HEK293 (cell line): ENCODE data around the gene IRF8.

Experiments
- CTCF ChIA-PET: fragments of 350-600 bp; formaldehyde crosslinking; extraction: SDS; loops from one replicate; lab custom pipeline; 2021; ENCODE audit warnings: antibody characterized with exemption; lab: Yijun Ruan, JAX
- POLR2A ChIA-PET: fragments of 300-600 bp; formaldehyde crosslinking; extraction: SDS; loops from one replicate; lab custom pipeline; 2020; ENCODE audit warnings: antibody characterized with exemption, inconsistent platforms; lab: Yijun Ruan, JAX
- H3K27ac ChIP-seq: fragments of 200-500 bp; sonication (Bioruptor generic); 2 replicates; pipeline ENCODE4 v1.5.1; 2014; ENCODE audit warnings: low read depth, low read length, control low read depth, inconsistent platforms; ENCODE audit errors: extremely low read depth
- H3K36me3 ChIP-seq, 2 experiments: fragments of 200-500 bp in 1 of 2; sonication (Bioruptor generic) in 1 of 2; 1 replicate in 1 of 2; 2 replicates in 1 of 2; pipeline ENCODE4 v1.5.1; 2014 to 2017; ENCODE audit warnings: inconsistent platforms in 2 of 2, low read length in 2 of 2; ENCODE audit not compliant: control insufficient read depth in 2 of 2, insufficient read depth in 1 of 2
- H3K4me1 ChIP-seq: fragments of 200-500 bp; sonication (Bioruptor generic); 2 replicates; pipeline ENCODE4 v1.5.1; 2014; ENCODE audit warnings: mild to moderate bottlenecking, low read length, inconsistent platforms; ENCODE audit not compliant: control insufficient read depth, insufficient read depth
- H3K4me3 ChIP-seq: 2 replicates; pipeline ENCODE4 v1.5.1; 2011; ENCODE audit warnings: low read depth, mild to moderate bottlenecking, control low read depth, low read length, moderate library complexity
- H3K9me3 ChIP-seq: fragments of 200-500 bp; sonication (Bioruptor generic); 2 replicates; pipeline ENCODE4 v1.5.1; 2014; ENCODE audit warnings: low read depth, low read length, inconsistent platforms; ENCODE audit not compliant: control insufficient read depth, insufficient read depth
- AEBP2 ChIP-seq: fragments of 450-650 bp; formaldehyde crosslinking; IDR thresholded peaks from 2 replicates; pipeline ENCODE4 v1.5.1; 2016; ENCODE audit warnings: missing biosample characterization, missing genetic modification characterization, borderline replicate concordance
- HOXA7 ChIP-seq: sonication (generic); formaldehyde crosslinking; IDR thresholded peaks from 2 replicates; pipeline ENCODE4 v1.8.1; 2022; ENCODE audit warnings: missing genetic modification reagents, borderline replicate concordance
- KLF16 ChIP-seq: fragments of 450-650 bp; formaldehyde crosslinking; IDR thresholded peaks from 2 replicates; pipeline ENCODE4 v1.5.1; 2017; ENCODE audit warnings: missing biosample characterization, missing genetic modification characterization
- KLF8 ChIP-seq: fragments of 450-650 bp; formaldehyde crosslinking; IDR thresholded peaks from 2 replicates; pipeline ENCODE4 v1.5.1; 2016; ENCODE audit warnings: missing biosample characterization, missing genetic modification characterization
- RBAK ChIP-seq: fragments of 450-650 bp; formaldehyde crosslinking; IDR thresholded peaks from 2 replicates; pipeline ENCODE4 v1.5.1; 2016; ENCODE audit warnings: missing biosample characterization, missing genetic modification characterization
- REPIN1 ChIP-seq: fragments of 450-650 bp; formaldehyde crosslinking; IDR thresholded peaks from 2 replicates; pipeline ENCODE4 v1.5.1; 2017; ENCODE audit warnings: missing biosample characterization, missing genetic modification characterization, low read depth
- SP2 ChIP-seq: fragments of 450-650 bp; formaldehyde crosslinking; IDR thresholded peaks from 2 replicates; pipeline ENCODE4 v1.5.1; 2016; ENCODE audit warnings: missing biosample characterization, missing genetic modification characterization
- ZBTB21 ChIP-seq: fragments of 450-650 bp; formaldehyde crosslinking; IDR thresholded peaks from 2 replicates; pipeline ENCODE4 v1.5.1; 2017; ENCODE audit warnings: missing biosample characterization, missing genetic modification characterization
- ZFP69B ChIP-seq: fragments of 450-650 bp; formaldehyde crosslinking; IDR thresholded peaks from 2 replicates; pipeline ENCODE4 v1.5.1; 2016; ENCODE audit warnings: missing biosample characterization, missing genetic modification characterization
- ZNF121 ChIP-seq: fragments of 450-650 bp; formaldehyde crosslinking; IDR thresholded peaks from 2 replicates; pipeline ENCODE4 v1.5.1; 2016; ENCODE audit warnings: missing biosample characterization, missing genetic modification characterization
- ZNF23 ChIP-seq: fragments of 450-650 bp; formaldehyde crosslinking; IDR thresholded peaks from 2 replicates; pipeline ENCODE4 v1.5.1; 2016; ENCODE audit warnings: missing biosample characterization, missing genetic modification characterization, borderline replicate concordance
- ZNF292 ChIP-seq: fragments of 450-650 bp; formaldehyde crosslinking; IDR thresholded peaks from 2 replicates; pipeline ENCODE4 v1.5.1; 2016; ENCODE audit warnings: low read depth, missing biosample characterization, missing genetic modification characterization, borderline replicate concordance
- ZNF350 ChIP-seq: fragments of 450-650 bp; formaldehyde crosslinking; IDR thresholded peaks from 2 replicates; pipeline ENCODE4 v1.5.0; 2017; ENCODE audit warnings: missing biosample characterization, mild to moderate bottlenecking, missing genetic modification characterization
- ZNF354C ChIP-seq: fragments of 450-650 bp; formaldehyde crosslinking; IDR thresholded peaks from 2 replicates; pipeline ENCODE4 v1.5.1; 2016; ENCODE audit warnings: missing biosample characterization, missing genetic modification characterization, low read depth, borderline replicate concordance
- ZNF514 ChIP-seq: fragments of 450-650 bp; formaldehyde crosslinking; IDR thresholded peaks from 2 replicates; pipeline ENCODE4 v1.5.1; 2016; ENCODE audit warnings: missing biosample characterization, missing genetic modification characterization
- ZNF521 ChIP-seq: fragments of 450-650 bp; formaldehyde crosslinking; IDR thresholded peaks from 2 replicates; pipeline ENCODE4 v1.5.1; 2017; ENCODE audit warnings: missing biosample characterization, mild to moderate bottlenecking, missing genetic modification characterization
- ZNF548 ChIP-seq: fragments of 450-650 bp; formaldehyde crosslinking; IDR thresholded peaks from 2 replicates; pipeline ENCODE4 v1.5.1; 2016; ENCODE audit warnings: missing biosample characterization, missing genetic modification characterization
- ZNF560 ChIP-seq: fragments of 450-650 bp; formaldehyde crosslinking; IDR thresholded peaks from 2 replicates; pipeline ENCODE4 v1.5.1; 2017; ENCODE audit warnings: missing biosample characterization, missing genetic modification characterization, borderline replicate concordance
- ZNF621 ChIP-seq: fragments of 450-650 bp; formaldehyde crosslinking; IDR thresholded peaks from 2 replicates; pipeline ENCODE4 v1.5.1; 2017; ENCODE audit warnings: missing biosample characterization, missing genetic modification characterization
- ZNF624 ChIP-seq: fragments of 450-650 bp; formaldehyde crosslinking; IDR thresholded peaks from 2 replicates; pipeline ENCODE4 v1.5.1; 2017; ENCODE audit warnings: missing biosample characterization, missing genetic modification characterization
- ZNF76 ChIP-seq: fragments of 450-650 bp; formaldehyde crosslinking; IDR thresholded peaks from 2 replicates; pipeline ENCODE4; 2016; ENCODE audit warnings: low read depth, missing biosample characterization, missing genetic modification characterization, borderline replicate concordance
- TF ChIP-seq, protein P1 (sequence below): fragments of 450-650 bp; formaldehyde crosslinking; IDR thresholded peaks from 2 replicates; pipeline ENCODE4 v1.5.1; 2016; ENCODE audit warnings: missing biosample characterization, missing genetic modification characterization

The IRF8 gene

GRCh38 chr16:85868495-85868894 lies 30.5 kb upstream of the IRF8 start:
- Histone ChIP-seq H3K4me1 (no peaks in the 10 kb centered on the region), H3K4me3 (no peak overlapping the region), H3K27ac (no peak overlapping the region), H3K9me3 (no peaks in the 10 kb centered on the region), H3K36me3 (no peaks in the 10 kb centered on the region)
- ChIA-PET POLR2A (no interaction called here), CTCF (no interaction called here)
- no peak for TF ChIP-seq ZNF23 (tag by site-specific recombination)
- TF ChIP-seq RBAK (tag by site-specific recombination), result no peak
- TF ChIP-seq ZNF621 (tag by site-specific recombination), result no peak
- TF ChIP-seq ZBTB21 (tag by site-specific recombination), result no peak
- TF ChIP-seq REPIN1 (tag by site-specific recombination), result no peak
- no peak for TF ChIP-seq ZNF514
- TF ChIP-seq, protein P1, sequence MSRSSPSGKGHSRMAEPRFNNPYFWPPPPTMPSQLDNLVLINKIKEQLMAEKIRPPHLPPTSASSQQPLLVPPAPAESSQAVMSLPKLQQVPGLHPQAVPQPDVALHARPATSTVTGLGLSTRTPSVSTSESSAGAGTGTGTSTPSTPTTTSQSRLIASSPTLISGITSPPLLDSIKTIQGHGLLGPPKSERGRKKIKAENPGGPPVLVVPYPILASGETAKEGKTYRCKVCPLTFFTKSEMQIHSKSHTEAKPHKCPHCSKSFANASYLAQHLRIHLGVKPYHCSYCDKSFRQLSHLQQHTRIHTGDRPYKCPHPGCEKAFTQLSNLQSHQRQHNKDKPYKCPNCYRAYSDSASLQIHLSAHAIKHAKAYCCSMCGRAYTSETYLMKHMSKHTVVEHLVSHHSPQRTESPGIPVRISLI (tag by site-specific recombination), result no peak
- no peak for TF ChIP-seq ZNF292 (tag by site-specific recombination)
- TF ChIP-seq HOXA7 (CRISPR knock-in tag), result no peak
- TF ChIP-seq ZNF548 (tag by site-specific recombination), result no peak
- TF ChIP-seq ZNF354C, result no peak
- no peak for TF ChIP-seq ZNF121 (tag by site-specific recombination)
- no peak for TF ChIP-seq AEBP2 (tag by site-specific recombination)
- no peak for TF ChIP-seq ZNF624 (tag by site-specific recombination)
- TF ChIP-seq ZFP69B (tag by site-specific recombination), result no peak
- no peak for TF ChIP-seq ZNF350 (tag by site-specific recombination)
- no peak for TF ChIP-seq ZNF76 (tag by site-specific recombination)
- TF ChIP-seq KLF16 (tag by site-specific recombination), result no peak
- no peak for TF ChIP-seq SP2 (tag by site-specific recombination)

DNA sequence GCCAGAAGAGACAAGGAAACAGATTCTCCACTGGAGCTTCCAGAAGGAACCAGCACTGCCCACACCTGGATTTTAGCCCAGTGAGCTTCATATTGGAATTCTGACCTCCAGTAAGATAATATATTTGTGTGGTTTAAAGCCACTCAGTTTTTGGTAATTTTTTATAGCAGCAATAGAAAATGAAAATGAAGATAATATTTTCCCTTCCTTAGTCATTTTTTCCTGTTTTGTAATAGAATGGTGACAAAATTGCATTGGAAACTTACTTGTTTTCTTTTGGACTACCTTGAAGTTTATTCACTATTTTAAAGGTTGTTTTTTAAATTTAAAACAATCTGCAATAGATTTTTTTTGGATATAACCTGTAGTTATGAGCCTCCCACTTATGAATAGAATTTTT lies 29.8 kb upstream of the IRF8 start:
- H3K9me3 ChIP-seq, result no peaks in the 10 kb centered on the region
- H3K4me3 ChIP-seq, result no peak overlapping the region
- no peaks in the 10 kb centered on the region for H3K4me1 ChIP-seq
- CTCF ChIA-PET, result interaction anchor here (0.7 kb wide), 1 partner anchor 118 kb away, joined by 4 read pairs; no protein-coding TSS in a partner anchor
- TF ChIP-seq ZNF521 (tag by site-specific recombination), result no peak
- no peak for TF ChIP-seq KLF8
- no peak for TF ChIP-seq ZNF560
- no peak overlapping the region for H3K27ac ChIP-seq
- no peaks in the 10 kb centered on the region for H3K36me3 ChIP-seq
- POLR2A ChIA-PET, result no interaction called here
